Pulmonary artery endothelial cell (primary cell): ENCODE measurements around the gene ABCD1. TPM values are rescaled to one million over a fixed set of nuclear protein-coding genes. Genes with fewer than 3 reads are reported as not detected.

Experiments used
- DNase-seq: peaks from one replicate; pipeline ENCODE4 v3.0.0-alpha.2; 2011; ENCODE audit warnings: low read depth, low spot score
- total RNA-seq: library from RNA; depleted of rRNA; stranded (reverse); fragments of >200 nt; gene quantifications from 2 replicates; pipeline ENCODE4 v1.2.3, GENCODE V29; 2014

The ABCD1 gene
- total RNA-seq, 1 donor from 2014 or later: 9.6 TPM

- no peak for DNase-seq
Observed at GRCh38 chrX:153773741-153774575, 49.3 kb downstream of the ABCD1 start.

- no peak for DNase-seq
Observed at GRCh38 chrX:153774576-153775292, 50.1 kb downstream of the ABCD1 start.

- no peak for DNase-seq
Observed at GRCh38 chrX:153775293-153776119, 50.9 kb downstream of the ABCD1 start.

DNA sequence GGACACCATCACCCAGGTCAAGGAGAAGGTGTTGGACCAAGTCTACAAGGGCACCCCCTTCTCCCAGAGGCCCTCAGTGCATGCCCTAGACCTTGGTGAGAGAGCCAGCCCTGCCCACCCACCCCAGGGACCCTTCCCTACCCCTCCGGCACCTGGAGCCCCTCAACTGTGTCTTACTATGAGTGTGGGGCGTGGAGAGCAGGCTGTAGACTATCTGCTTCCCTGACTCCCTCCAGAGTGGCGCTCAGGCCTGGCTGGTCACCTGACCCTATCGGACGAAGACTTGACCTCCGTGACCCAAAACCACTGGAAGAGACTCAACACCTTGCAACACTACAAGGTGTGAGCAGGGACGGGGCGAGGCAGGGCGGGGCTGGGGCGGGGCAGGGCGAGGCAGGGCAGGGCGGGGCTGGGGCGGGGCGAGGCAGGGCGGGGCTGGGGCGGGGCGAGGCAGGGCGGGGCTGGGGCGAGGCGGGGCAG lies 51.5 kb downstream of the ABCD1 start:
- DNase-seq: no peak

- no peak for DNase-seq
Observed at GRCh38 chrX:153776611-153777045, 52.0 kb downstream of the ABCD1 start.

- no peak for DNase-seq
Observed at GRCh38 chrX:153777261-153778090, 52.8 kb downstream of the ABCD1 start.

DNA sequence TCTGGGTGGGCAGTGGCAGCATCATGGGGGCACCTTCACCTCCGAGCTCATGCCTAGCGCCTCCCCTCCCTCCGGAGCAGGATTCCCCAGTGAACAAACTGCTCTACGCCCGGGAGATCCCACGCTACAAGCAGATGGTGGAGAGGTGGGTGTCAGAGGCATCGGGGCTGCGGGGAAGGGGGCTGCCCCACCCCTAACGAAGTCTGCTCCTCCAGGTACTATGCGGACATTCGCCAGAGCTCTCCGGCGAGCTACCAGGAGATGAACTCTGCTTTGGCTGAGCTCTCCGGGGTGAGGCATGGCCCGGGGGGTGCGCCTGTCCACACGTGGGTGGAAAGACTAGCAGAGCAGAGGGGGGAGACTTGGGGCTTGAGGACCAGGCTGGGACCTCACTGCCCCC lies 53.5 kb downstream of the ABCD1 start:
- no peak for DNase-seq

DNA sequence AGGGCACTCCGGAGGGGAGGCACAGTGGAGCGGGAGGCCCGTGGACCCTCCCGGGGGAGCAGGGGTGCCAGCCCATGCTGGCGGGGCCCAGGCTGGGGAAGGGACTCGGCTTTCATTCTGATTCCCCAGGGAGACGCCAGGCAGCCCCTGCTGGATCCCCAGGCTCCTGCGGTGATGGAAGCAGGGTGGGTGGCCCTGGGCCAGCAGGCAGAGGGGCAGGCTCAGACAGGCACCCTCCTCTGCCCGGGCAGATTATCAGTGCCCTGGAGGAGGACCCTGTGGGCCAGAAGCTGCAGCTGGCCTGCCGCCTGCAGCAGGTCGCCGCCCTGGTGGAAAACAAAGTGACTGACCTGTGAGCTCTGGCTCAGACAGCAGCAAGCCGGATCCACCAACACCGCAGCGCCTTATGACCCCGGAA lies 54.0 kb downstream of the ABCD1 start:
- DNase-seq: no peak

- DNase-seq: no peak
Observed at GRCh38 chrX:153779891-153780677, 55.4 kb downstream of the ABCD1 start.

- no peak for DNase-seq
Observed at GRCh38 chrX:153780678-153781427, 56.2 kb downstream of the ABCD1 start, which contains the start of gene SRPK3. Gene SRPK3, plus strand, starts transcription at chrX:153781041. Its CDS starts 46 bp downstream, at chrX:153781087.

DNA sequence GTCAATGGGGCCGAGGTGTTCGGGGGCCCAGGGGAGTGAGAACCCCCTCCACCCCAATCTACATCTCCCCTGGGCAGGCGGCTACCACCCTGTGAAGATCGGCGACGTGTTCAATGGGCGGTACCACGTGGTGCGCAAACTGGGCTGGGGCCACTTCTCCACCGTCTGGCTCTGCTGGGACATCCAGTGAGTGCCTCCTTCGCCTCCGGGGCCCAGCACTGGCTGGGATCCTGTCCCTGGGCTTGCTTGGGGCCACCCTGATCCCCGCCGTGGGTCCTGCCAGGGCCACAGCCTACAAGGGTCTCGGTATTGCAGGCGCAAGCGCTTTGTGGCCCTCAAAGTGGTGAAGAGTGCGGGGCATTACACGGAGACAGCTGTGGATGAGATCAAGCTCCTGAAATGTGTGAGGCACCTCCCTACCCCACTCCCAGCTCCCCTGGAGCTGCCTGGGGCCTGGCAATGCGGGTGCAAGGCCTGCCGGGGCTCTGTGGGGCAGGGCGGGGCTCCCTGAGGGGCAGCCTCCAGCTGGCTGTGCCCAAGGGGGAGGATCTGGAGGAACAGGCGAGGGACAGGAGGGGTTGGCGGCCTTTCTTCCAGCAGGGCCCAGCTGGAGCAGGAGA lies 56.9 kb downstream of the ABCD1 start:
- DNase-seq: no peak

- no peak for DNase-seq
Observed at GRCh38 chrX:153782313-153782712, 57.7 kb downstream of the ABCD1 start.

GRCh38 chrX:153782871-153783270 lies 58.2 kb downstream of the ABCD1 start:
- DNase-seq: no peak

GRCh38 chrX:153783378-153784013 lies 58.8 kb downstream of the ABCD1 start:
- DNase-seq: no peak

GRCh38 chrX:153784325-153784967 lies 59.8 kb downstream of the ABCD1 start:
- DNase-seq: no peak

GRCh38 chrX:153786669-153787068 lies 62.0 kb downstream of the ABCD1 start:
- DNase-seq: no peak

GRCh38 chrX:153789654-153790053 lies 65.0 kb downstream of the ABCD1 start:
- no peak for DNase-seq
